GM21576 (cell line): ENCODE data around the gene OTOP1.
"Not testable (repeated sequence)": the region's sequence is repeated elsewhere in the genome, so short reads cannot be mapped to it uniquely, and the experiment has no call there.

ENCODE experiments used
- ATAC-seq: cut with Tn5 transposase; IDR thresholded peaks from one replicate; pipeline ENCODE4 v1.9.1; 2021; ENCODE audit warnings: mild to moderate bottlenecking, moderate library complexity; ENCODE audit not compliant: unreplicated experiment

Gene OTOP1

GRCh38 chr4:4226606-4227438 is at the start of gene OTOP1:
Gene OTOP1 (minus strand): TSS chr4:4226929. CDS start chr4:4226864, 65 bp downstream.
- no peak for ATAC-seq

- ATAC-seq: no peak
Observed at GRCh38 chr4:4274226-4274625, 47.5 kb upstream of the OTOP1 start.

- no peak for ATAC-seq
Observed at GRCh38 chr4:4271912-4272311, 45.2 kb upstream of the OTOP1 start.

- ATAC-seq: no peak
Observed at GRCh38 chr4:4270529-4270928, 43.8 kb upstream of the OTOP1 start.

- no peak for ATAC-seq
Observed at GRCh38 chr4:4269856-4270255, 43.1 kb upstream of the OTOP1 start.

GRCh38 chr4:4269331-4269731 is 42.6 kb upstream of the OTOP1 start:
- no peak for ATAC-seq

- no peak for ATAC-seq
Observed at GRCh38 chr4:4268776-4269175, 42.0 kb upstream of the OTOP1 start.

GRCh38 chr4:4267981-4268380 is 41.3 kb upstream of the OTOP1 start:
- ATAC-seq: no peak

GRCh38 chr4:4260185-4260751 is 33.5 kb upstream of the OTOP1 start:
- peak; percentile 67 for ATAC-seq

- no peak for ATAC-seq
Observed at GRCh38 chr4:4259484-4260100, 32.9 kb upstream of the OTOP1 start.

GRCh38 chr4:4257705-4258104 is 31.0 kb upstream of the OTOP1 start:
- not testable (repeated sequence) for ATAC-seq

GRCh38 chr4:4256799-4257198 is 30.1 kb upstream of the OTOP1 start:
- no peak for ATAC-seq

- no peak for ATAC-seq
Observed at GRCh38 chr4:4254666-4255065, 27.9 kb upstream of the OTOP1 start.

- no peak for ATAC-seq
Observed at GRCh38 chr4:4254199-4254598, 27.5 kb upstream of the OTOP1 start.

- ATAC-seq: no peak
Observed at GRCh38 chr4:4249866-4250265, 23.1 kb upstream of the OTOP1 start.

GRCh38 chr4:4249342-4249741 is 22.6 kb upstream of the OTOP1 start:
- ATAC-seq: not testable (repeated sequence)

GRCh38 chr4:4248885-4249203 is 22.1 kb upstream of the OTOP1 start:
- ATAC-seq: no peak

- ATAC-seq: peak; percentile 95
Observed at GRCh38 chr4:4248029-4248884, 21.5 kb upstream of the OTOP1 start, which contains the start of gene TMEM128. Gene TMEM128 (minus strand): TSS chr4:4248223. CDS start chr4:4248202, 21 bp downstream.

GRCh38 chr4:4247696-4248028 is 20.9 kb upstream of the OTOP1 start:
- no peak for ATAC-seq

GRCh38 chr4:4245172-4245571 is 18.4 kb upstream of the OTOP1 start:
- ATAC-seq: no peak

GRCh38 chr4:4239551-4239950 is 12.8 kb upstream of the OTOP1 start:
- not testable (repeated sequence) for ATAC-seq
